ENCODE data around the gene DCANP1. TPM values are rescaled to one million over a fixed set of nuclear protein-coding genes. Genes with fewer than 3 reads are reported as not detected.

DCANP1 gene
- total RNA-seq, 4 donors from 2014 or later, result not detected

DNA sequence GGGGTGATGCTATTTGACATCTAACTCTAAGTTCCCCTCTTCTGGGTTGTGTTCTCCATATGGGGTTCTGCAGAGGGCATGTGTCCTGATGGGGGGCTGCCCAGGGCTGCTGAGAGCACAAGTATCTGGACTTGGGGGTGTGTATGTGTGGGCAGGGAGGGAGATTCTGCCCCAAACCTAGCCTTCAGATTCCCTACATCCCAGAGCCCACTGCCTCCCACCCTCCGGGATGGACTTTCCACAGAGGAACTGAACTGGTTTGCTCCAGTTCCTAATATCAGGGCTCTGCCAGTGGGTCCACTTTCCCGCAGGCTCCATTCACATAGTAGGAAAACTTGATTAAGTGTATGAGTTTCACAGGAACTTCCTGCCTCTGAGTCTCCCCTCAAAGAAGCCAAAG is 21.4 kb upstream of the DCANP1 start:
- intact Hi-C loops (cut with DNase I; ENCODE audit: low total_unique reads) (loop anchor here (5.0 to 10.0 kb wide), 2 partner anchors 99 to 366 kb away; partner anchors contain the start of gene SLC25A48), in situ Hi-C loops (cut with MboI; ENCODE audit: low sequenced_read_pairs in 4 of 4) (loop anchor here in 3 of 4 donors (5.0 to 25.0 kb wide), 2 partner anchors 84 to 369 kb away; partner anchors contain the start of gene SLC25A48 (in 3 of the 3))
- ATAC-seq (no peak), DNase-seq (no peak)
- no peak for TF ChIP-seq POLR2A (IDR thresholded peaks at IDR 0.05)
- TF ChIP-seq, protein P1, sequence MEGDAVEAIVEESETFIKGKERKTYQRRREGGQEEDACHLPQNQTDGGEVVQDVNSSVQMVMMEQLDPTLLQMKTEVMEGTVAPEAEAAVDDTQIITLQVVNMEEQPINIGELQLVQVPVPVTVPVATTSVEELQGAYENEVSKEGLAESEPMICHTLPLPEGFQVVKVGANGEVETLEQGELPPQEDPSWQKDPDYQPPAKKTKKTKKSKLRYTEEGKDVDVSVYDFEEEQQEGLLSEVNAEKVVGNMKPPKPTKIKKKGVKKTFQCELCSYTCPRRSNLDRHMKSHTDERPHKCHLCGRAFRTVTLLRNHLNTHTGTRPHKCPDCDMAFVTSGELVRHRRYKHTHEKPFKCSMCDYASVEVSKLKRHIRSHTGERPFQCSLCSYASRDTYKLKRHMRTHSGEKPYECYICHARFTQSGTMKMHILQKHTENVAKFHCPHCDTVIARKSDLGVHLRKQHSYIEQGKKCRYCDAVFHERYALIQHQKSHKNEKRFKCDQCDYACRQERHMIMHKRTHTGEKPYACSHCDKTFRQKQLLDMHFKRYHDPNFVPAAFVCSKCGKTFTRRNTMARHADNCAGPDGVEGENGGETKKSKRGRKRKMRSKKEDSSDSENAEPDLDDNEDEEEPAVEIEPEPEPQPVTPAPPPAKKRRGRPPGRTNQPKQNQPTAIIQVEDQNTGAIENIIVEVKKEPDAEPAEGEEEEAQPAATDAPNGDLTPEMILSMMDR (IDR thresholded peaks at IDR 0.05 in 4 of 5, conservative IDR thresholded peaks at IDR 0.05 in 1 of 5), result no peak
- Histone ChIP-seq H3K4me1 (peaks cover 0 to 4% of the 10 kb centered on the region in 2 donors), H3K27ac (no peak overlapping the region), H3K9me3 (no peaks in the 10 kb centered on the region), H3K36me3 (no peaks in the 10 kb centered on the region), H3K27me3 (peaks cover 0 to 18% (median 0%) of the 10 kb centered on the region in 3 donors), H3K4me3 (no peak overlapping the region)

DNA sequence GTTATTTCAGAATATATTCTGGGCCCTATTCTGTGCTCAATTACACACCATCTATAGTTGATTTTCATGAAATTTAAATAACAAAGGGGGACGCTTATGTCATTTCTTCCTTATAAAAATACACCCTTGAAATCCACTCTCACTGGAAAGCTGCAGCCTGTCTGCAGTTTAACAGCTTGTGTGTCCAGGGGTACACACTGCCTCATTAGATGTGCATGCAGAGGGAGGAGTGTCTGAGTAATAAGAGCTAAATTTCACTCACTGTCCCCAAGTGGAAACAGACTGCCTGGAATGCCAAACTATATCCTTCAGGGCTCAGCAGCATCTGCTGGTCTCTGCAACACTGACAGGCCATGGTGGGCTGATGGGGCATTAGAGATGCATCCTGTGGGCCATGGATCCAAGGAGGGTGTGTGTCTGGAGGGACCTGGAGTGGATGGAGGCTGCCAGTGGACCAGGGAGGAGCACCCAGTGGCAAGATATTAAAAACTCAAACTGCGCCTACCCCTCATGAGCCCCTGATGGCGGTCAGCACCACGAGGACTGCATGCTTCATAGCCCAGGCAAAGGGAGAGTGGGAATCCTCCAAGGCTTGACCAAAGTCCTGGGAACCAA is 20.8 kb upstream of the DCANP1 start:
- no peak for TF ChIP-seq POLR2A (IDR thresholded peaks at IDR 0.05)
- TF ChIP-seq, protein P1 (IDR thresholded peaks at IDR 0.05 in 4 of 5, conservative IDR thresholded peaks at IDR 0.05 in 1 of 5), result no peak
- H3K4me1 ChIP-seq, result peaks cover 0 to 4% of the 10 kb centered on the region in 2 donors
- in situ Hi-C loops (cut with MboI; ENCODE audit: low sequenced_read_pairs in 4 of 4) (loop anchor here in 3 of 4 donors (5.0 to 25.0 kb wide), 2 partner anchors 84 to 369 kb away; partner anchors contain the start of gene SLC25A48 (in 3 of the 3)), intact Hi-C loops (cut with DNase I; ENCODE audit: low total_unique reads) (loop anchor here (5.0 to 10.0 kb wide), 2 partner anchors 99 to 367 kb away; partner anchors contain the start of gene SLC25A48)
- DNase-seq, result no peak
- no peak overlapping the region for H3K4me3 ChIP-seq
- ATAC-seq, result no peak
- H3K27ac ChIP-seq, result no peak overlapping the region
- H3K27me3 ChIP-seq, result peaks cover 0 to 18% (median 0%) of the 10 kb centered on the region in 3 donors
- no peaks in the 10 kb centered on the region for H3K9me3 ChIP-seq
- no peaks in the 10 kb centered on the region for H3K36me3 ChIP-seq

DNA sequence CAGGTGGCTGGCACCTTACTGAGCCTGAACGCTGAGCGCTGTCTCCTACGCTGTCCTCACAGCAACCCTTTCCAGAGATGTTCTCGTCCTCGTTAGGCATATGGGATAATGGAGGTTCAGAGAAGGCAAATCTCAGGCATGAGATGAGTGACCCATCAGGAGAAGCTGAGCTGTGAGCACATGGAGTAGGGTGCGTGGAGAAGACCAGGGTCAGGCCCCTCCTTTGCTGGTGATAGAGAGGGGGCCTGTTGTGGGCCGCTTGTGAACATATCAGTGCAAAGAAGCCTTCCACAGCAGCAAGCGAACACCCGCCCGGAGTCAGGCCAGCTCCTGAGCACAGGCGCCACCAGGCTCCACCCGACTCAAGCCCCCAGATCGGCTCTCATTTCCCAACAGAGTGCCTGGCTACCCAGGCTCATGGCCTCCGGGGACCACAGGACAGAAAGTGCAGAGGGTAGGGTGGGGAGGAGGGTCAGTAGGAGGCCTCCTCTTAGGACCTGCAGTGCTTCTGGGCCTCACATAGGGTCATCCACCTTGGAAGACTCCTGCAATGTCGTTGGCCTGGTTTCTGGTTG is 20.0 kb upstream of the DCANP1 start:
- Histone ChIP-seq H3K4me3 (no peak overlapping the region), H3K4me1 (peaks cover 0 to 4% of the 10 kb centered on the region in 2 donors), H3K27me3 (peaks cover 0 to 18% (median 0%) of the 10 kb centered on the region in 3 donors), H3K36me3 (no peaks in the 10 kb centered on the region), H3K9me3 (no peaks in the 10 kb centered on the region), H3K27ac (no peak overlapping the region)
- in situ Hi-C loops (cut with MboI; ENCODE audit: low sequenced_read_pairs in 4 of 4) (loop anchor here in 3 of 4 donors (5.0 to 25.0 kb wide), 2 partner anchors 85 to 370 kb away; partner anchors contain the start of gene SLC25A48 (in 3 of the 3)), intact Hi-C loops (cut with DNase I; ENCODE audit: low total_unique reads) (loop anchor here (5.0 to 10.0 kb wide), 2 partner anchors 100 to 368 kb away; partner anchors contain the start of gene SLC25A48)
- ATAC-seq (no peak), DNase-seq (no peak)
- TF ChIP-seq, protein P1 (IDR thresholded peaks at IDR 0.05 in 4 of 5, conservative IDR thresholded peaks at IDR 0.05 in 1 of 5), result no peak
- no peak for TF ChIP-seq POLR2A (IDR thresholded peaks at IDR 0.05)

DNA sequence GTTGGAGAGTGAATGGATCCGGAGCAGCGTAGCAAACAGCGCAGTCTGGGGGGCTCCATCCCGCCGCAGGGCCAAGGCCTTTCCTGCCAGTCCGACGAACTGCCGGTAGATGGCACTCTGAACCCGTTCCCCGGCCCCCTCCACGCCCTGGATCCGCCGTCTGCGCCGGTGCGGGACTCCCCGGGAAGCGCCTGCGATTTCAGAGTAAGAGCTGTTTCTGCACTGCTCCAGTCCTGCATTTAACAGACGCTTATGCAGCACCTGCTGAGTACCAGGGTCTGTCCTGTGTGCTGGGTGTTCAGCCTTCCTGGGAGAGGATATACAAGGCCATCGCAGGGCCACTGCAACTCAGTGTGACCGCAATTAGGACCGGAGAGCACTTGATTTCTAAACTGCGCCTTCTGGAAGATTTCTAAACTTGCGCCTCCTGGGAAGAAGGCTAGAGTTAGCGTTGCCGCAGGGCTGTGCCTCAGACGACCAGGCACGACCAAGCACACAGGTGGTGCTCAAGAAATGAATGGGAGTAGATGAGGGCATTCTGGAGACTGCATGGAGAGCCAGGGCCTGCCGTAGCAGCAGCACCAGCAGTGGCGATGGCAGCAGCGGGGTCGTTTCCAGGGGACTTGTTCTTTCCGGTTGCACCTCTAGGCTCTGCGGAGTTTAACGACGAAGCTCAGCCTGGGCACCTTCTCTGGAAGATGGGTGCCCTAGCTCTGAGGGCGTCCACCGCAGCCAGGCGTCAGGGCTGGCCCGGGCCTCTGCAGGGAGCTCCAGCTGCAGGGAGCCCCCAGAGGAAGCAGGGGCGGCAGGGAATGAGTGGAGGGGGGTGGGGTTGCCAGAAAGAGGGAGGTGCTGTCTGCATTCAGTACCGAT is 19.3 kb upstream of the DCANP1 start:
- Histone ChIP-seq H3K36me3 (no peaks in the 10 kb centered on the region), H3K4me3 (peak overlapping the region; percentile 29 to 46 (median 32)), H3K27ac (no peak overlapping the region), H3K27me3 (peaks cover 0 to 18% (median 0%) of the 10 kb centered on the region in 3 donors), H3K9me3 (no peaks in the 10 kb centered on the region), H3K4me1 (peaks cover 0 to 4% of the 10 kb centered on the region in 2 donors)
- peak; percentile 52 to 59 for DNase-seq
- ATAC-seq, result peak; percentile 87
- in situ Hi-C loops (cut with MboI; ENCODE audit: low sequenced_read_pairs in 4 of 4), result loop anchor here in 3 of 4 donors (5.0 to 25.0 kb wide), 2 partner anchors 86 to 371 kb away; partner anchors contain the start of gene SLC25A48 (in 3 of the 3)
- TF ChIP-seq, protein P1 (IDR thresholded peaks at IDR 0.05 in 4 of 5, conservative IDR thresholded peaks at IDR 0.05 in 1 of 5), result peak; percentile 61 to 94 (median 82)
- no peak for TF ChIP-seq POLR2A (IDR thresholded peaks at IDR 0.05)
- intact Hi-C loops (cut with DNase I; ENCODE audit: low total_unique reads), result loop anchor here (1.0 to 10.0 kb wide), 3 partner anchors 86 to 368 kb away; partner anchors contain the start of gene SLC25A48
